ENCODE data around the gene NDUFV1. TPM values are rescaled to one million over a fixed set of nuclear protein-coding genes. Genes with fewer than 3 reads are reported as not detected.

NDUFV1 gene
- total and polyA plus RNA-seq, 9 of the 15 experiments (the other 6 are each of a cell fraction or from before 2014, with no cell fraction given): 10.8 to 423 (median 209) TPM

DNA sequence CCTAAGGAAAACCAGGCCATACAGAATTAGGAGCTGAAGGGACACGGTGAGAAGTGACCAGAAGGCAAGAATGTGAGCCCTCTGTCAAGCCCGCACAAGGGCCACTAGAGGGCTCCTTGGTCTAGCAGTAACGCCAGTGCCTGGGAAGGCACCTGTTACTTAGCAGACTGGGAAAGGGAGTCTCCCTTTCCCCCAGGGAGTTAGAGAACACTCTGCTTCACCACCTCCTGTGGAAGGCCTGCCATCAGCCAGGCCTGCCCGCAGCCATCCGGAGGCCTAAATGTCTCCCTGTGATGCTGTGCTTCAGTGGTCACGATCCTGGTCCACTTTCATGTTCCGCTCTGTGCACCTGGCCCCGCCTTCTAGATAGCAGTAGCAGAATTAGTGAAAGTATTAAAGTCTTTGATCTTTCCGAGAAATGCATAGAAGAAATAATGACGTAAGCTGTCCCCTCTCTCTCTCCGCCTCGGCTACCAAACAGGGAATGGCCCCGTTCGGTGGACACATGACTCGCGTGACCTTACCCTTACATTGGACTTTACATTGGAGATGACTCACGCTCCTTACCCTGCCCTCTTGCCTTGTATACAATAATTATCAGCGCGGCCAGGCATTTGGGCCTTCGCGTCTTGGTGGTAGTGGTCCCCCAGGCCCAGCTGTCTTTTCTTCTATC is 33.9 kb upstream of the NDUFV1 start (continued):
- TF ChIP-seq, protein P1, sequence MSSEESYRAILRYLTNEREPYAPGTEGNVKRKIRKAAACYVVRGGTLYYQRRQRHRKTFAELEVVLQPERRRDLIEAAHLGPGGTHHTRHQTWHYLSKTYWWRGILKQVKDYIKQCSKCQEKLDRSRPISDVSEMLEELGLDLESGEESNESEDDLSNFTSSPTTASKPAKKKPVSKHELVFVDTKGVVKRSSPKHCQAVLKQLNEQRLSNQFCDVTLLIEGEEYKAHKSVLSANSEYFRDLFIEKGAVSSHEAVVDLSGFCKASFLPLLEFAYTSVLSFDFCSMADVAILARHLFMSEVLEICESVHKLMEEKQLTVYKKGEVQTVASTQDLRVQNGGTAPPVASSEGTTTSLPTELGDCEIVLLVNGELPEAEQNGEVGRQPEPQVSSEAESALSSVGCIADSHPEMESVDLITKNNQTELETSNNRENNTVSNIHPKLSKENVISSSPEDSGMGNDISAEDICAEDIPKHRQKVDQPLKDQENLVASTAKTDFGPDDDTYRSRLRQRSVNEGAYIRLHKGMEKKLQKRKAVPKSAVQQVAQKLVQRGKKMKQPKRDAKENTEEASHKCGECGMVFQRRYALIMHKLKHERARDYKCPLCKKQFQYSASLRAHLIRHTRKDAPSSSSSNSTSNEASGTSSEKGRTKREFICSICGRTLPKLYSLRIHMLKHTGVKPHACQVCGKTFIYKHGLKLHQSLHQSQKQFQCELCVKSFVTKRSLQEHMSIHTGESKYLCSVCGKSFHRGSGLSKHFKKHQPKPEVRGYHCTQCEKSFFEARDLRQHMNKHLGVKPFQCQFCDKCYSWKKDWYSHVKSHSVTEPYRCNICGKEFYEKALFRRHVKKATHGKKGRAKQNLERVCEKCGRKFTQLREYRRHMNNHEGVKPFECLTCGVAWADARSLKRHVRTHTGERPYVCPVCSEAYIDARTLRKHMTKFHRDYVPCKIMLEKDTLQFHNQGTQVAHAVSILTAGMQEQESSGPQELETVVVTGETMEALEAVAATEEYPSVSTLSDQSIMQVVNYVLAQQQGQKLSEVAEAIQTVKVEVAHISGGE (CRISPR knock-in tag; IDR thresholded peaks at IDR 0.05): no peak
- TF ChIP-seq ZNF174 (CRISPR knock-in tag; IDR thresholded peaks at IDR 0.05) (no peak), E2F3 (CRISPR knock-in tag; IDR thresholded peaks at IDR 0.05) (no peak), BCOR (IDR thresholded peaks at IDR 0.05) (no peak), ZNF445 (CRISPR knock-in tag; IDR thresholded peaks at IDR 0.05; ENCODE audit: low read depth) (no peak), ZNF551 (CRISPR knock-in tag; IDR thresholded peaks at IDR 0.05) (no peak), EWSR1 (IDR thresholded peaks at IDR 0.05; ENCODE audit: borderline replicate concordance, low read depth, partially characterized antibody) (no peak), POLR2H (tag; IDR thresholded peaks at IDR 0.05; ENCODE audit: low read depth) (no peak), HMGN3 (IDR thresholded peaks at IDR 0.05; ENCODE audit: borderline replicate concordance, extremely low read depth, insufficient read length, low read depth, low read length) (no peak), ZFP30 (CRISPR knock-in tag; IDR thresholded peaks at IDR 0.05; ENCODE audit: borderline replicate concordance) (no peak), NFRKB (IDR thresholded peaks at IDR 0.05; ENCODE audit: low read depth) (no peak), ILF3 (IDR thresholded peaks at IDR 0.05; ENCODE audit: borderline replicate concordance) (no peak)
- TF ChIP-seq, protein P2, sequence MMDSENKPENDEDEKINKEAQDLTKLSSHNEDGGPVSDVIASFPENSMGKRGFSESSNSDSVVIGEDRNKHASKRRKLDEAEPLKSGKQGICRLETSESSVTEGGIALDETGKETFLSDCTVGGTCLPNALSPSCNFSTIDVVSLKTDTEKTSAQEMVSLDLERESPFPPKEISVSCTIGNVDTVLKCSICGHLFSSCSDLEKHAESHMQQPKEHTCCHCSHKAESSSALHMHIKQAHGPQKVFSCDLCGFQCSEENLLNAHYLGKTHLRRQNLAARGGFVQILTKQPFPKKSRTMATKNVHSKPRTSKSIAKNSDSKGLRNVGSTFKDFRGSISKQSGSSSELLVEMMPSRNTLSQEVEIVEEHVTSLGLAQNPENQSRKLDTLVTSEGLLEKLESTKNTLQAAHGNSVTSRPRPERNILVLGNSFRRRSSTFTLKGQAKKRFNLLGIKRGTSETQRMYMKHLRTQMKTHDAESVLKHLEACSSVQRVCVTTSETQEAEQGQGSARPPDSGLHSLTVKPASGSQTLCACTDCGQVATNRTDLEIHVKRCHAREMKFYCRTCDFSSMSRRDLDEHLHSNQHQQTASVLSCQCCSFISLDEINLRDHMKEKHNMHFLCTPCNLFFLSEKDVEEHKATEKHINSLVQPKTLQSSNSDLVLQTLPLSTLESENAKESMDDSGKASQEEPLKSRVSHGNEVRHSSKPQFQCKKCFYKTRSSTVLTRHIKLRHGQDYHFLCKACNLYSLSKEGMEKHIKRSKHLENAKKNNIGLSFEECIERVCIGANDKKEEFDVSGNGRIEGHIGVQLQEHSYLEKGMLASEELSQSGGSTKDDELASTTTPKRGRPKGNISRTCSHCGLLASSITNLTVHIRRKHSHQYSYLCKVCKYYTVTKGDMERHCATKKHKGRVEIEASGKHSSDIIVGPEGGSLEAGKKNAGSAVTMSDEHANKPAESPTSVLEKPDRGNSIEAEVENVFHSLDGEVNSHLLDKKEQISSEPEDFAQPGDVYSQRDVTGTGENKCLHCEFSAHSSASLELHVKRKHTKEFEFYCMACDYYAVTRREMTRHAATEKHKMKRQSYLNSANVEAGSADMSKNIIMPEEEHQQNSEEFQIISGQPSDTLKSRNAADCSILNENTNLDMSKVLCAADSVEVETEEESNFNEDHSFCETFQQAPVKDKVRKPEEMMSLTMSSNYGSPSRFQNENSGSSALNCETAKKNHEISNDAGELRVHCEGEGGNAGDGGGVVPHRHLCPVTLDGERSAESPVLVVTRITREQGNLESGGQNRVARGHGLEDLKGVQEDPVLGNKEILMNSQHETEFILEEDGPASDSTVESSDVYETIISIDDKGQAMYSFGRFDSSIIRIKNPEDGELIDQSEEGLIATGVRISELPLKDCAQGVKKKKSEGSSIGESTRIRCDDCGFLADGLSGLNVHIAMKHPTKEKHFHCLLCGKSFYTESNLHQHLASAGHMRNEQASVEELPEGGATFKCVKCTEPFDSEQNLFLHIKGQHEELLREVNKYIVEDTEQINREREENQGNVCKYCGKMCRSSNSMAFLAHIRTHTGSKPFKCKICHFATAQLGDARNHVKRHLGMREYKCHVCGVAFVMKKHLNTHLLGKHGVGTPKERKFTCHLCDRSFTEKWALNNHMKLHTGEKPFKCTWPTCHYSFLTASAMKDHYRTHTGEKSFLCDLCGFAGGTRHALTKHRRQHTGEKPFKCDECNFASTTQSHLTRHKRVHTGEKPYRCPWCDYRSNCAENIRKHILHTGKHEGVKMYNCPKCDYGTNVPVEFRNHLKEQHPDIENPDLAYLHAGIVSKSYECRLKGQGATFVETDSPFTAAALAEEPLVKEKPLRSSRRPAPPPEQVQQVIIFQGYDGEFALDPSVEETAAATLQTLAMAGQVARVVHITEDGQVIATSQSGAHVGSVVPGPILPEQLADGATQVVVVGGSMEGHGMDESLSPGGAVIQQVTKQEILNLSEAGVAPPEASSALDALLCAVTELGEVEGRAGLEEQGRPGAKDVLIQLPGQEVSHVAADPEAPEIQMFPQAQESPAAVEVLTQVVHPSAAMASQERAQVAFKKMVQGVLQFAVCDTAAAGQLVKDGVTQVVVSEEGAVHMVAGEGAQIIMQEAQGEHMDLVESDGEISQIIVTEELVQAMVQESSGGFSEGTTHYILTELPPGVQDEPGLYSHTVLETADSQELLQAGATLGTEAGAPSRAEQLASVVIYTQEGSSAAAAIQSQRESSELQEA (IDR thresholded peaks at IDR 0.05; ENCODE audit: low read depth): no peak
- TF ChIP-seq, protein P3, sequence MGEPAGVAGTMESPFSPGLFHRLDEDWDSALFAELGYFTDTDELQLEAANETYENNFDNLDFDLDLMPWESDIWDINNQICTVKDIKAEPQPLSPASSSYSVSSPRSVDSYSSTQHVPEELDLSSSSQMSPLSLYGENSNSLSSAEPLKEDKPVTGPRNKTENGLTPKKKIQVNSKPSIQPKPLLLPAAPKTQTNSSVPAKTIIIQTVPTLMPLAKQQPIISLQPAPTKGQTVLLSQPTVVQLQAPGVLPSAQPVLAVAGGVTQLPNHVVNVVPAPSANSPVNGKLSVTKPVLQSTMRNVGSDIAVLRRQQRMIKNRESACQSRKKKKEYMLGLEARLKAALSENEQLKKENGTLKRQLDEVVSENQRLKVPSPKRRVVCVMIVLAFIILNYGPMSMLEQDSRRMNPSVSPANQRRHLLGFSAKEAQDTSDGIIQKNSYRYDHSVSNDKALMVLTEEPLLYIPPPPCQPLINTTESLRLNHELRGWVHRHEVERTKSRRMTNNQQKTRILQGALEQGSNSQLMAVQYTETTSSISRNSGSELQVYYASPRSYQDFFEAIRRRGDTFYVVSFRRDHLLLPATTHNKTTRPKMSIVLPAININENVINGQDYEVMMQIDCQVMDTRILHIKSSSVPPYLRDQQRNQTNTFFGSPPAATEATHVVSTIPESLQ (CRISPR knock-in tag; IDR thresholded peaks at IDR 0.05): no peak
